ENCODE measurements around the gene GIPC1.

GIPC1 gene

GRCh38 chr19:14529254-14530004 is 33.5 kb upstream of the GIPC1 start, which contains the start of gene TECR:
Gene TECR, plus strand, starts transcription at chr19:14529594. Its CDS starts 103 bp downstream, at chr19:14529697.
- peak; percentile 66 to 99 for DNase-seq (ENCODE audit: low read depth in 1 of 2, low spot score in 1 of 2)
- no peak for TF ChIP-seq JUND (IDR thresholded peaks at IDR 0.05; ENCODE audit: low read depth)
- in situ Hi-C loops (cut with HindIII; ENCODE audit: low pct_unique_long_range_greater_than_20kb, low sequenced_read_pairs) = no loop called here

GRCh38 chr19:14528419-14529253 is 32.7 kb upstream of the GIPC1 start:
- no peak for TF ChIP-seq JUND (IDR thresholded peaks at IDR 0.05; ENCODE audit: low read depth)
- in situ Hi-C loops (cut with HindIII; ENCODE audit: low pct_unique_long_range_greater_than_20kb, low sequenced_read_pairs) = no loop called here
- DNase-seq (ENCODE audit: low read depth in 1 of 2, low spot score in 1 of 2) = no peak

- in situ Hi-C loops (cut with HindIII; ENCODE audit: low pct_unique_long_range_greater_than_20kb, low sequenced_read_pairs) = no loop called here
- no peak for TF ChIP-seq JUND (IDR thresholded peaks at IDR 0.05; ENCODE audit: low read depth)
- no peak for DNase-seq (ENCODE audit: low read depth in 1 of 2, low spot score in 1 of 2)
Observed at GRCh38 chr19:14526423-14526822, 30.5 kb upstream of the GIPC1 start.

GRCh38 chr19:14525729-14526128 is 29.8 kb upstream of the GIPC1 start:
- in situ Hi-C loops (cut with HindIII; ENCODE audit: low pct_unique_long_range_greater_than_20kb, low sequenced_read_pairs) = no loop called here
- DNase-seq (ENCODE audit: low read depth in 1 of 2, low spot score in 1 of 2) = peak in 1 of 2 experiments; percentile 60
- no peak for TF ChIP-seq JUND (IDR thresholded peaks at IDR 0.05; ENCODE audit: low read depth)

GRCh38 chr19:14520543-14520942 is 24.6 kb upstream of the GIPC1 start:
- no peak for DNase-seq (ENCODE audit: low read depth in 1 of 2, low spot score in 1 of 2)
- in situ Hi-C loops (cut with HindIII; ENCODE audit: low pct_unique_long_range_greater_than_20kb, low sequenced_read_pairs) = no loop called here
- no peak for TF ChIP-seq JUND (IDR thresholded peaks at IDR 0.05; ENCODE audit: low read depth)

GRCh38 chr19:14519860-14520407 is 24.0 kb upstream of the GIPC1 start:
- TF ChIP-seq JUND (IDR thresholded peaks at IDR 0.05; ENCODE audit: low read depth) = no peak
- DNase-seq (ENCODE audit: low read depth in 1 of 2, low spot score in 1 of 2) = no peak
- in situ Hi-C loops (cut with HindIII; ENCODE audit: low pct_unique_long_range_greater_than_20kb, low sequenced_read_pairs) = no loop called here

- DNase-seq (ENCODE audit: low read depth in 1 of 2, low spot score in 1 of 2) = no peak
- no peak for TF ChIP-seq JUND (IDR thresholded peaks at IDR 0.05; ENCODE audit: low read depth)
- in situ Hi-C loops (cut with HindIII; ENCODE audit: low pct_unique_long_range_greater_than_20kb, low sequenced_read_pairs) = no loop called here
Observed at GRCh38 chr19:14519245-14519859, 23.4 kb upstream of the GIPC1 start.

- peak; percentile 77 to 81 for DNase-seq (ENCODE audit: low read depth in 1 of 2, low spot score in 1 of 2)
- in situ Hi-C loops (cut with HindIII; ENCODE audit: low pct_unique_long_range_greater_than_20kb, low sequenced_read_pairs) = no loop called here
- TF ChIP-seq JUND (IDR thresholded peaks at IDR 0.05; ENCODE audit: low read depth) = no peak
Observed at GRCh38 chr19:14517840-14518505, 22.0 kb upstream of the GIPC1 start, which contains the start of gene DNAJB1. Gene DNAJB1, minus strand, starts transcription at chr19:14518397. Its CDS starts 48 bp downstream, at chr19:14518349.

GRCh38 chr19:14517446-14517839 is 21.5 kb upstream of the GIPC1 start:
- TF ChIP-seq JUND (IDR thresholded peaks at IDR 0.05; ENCODE audit: low read depth) = no peak
- no peak for DNase-seq (ENCODE audit: low read depth in 1 of 2, low spot score in 1 of 2)
- in situ Hi-C loops (cut with HindIII; ENCODE audit: low pct_unique_long_range_greater_than_20kb, low sequenced_read_pairs) = no loop called here

GRCh38 chr19:14516746-14517438 is 21.0 kb upstream of the GIPC1 start:
- DNase-seq (ENCODE audit: low read depth in 1 of 2, low spot score in 1 of 2) = no peak
- no peak for TF ChIP-seq JUND (IDR thresholded peaks at IDR 0.05; ENCODE audit: low read depth)
- in situ Hi-C loops (cut with HindIII; ENCODE audit: low pct_unique_long_range_greater_than_20kb, low sequenced_read_pairs) = no loop called here

- in situ Hi-C loops (cut with HindIII; ENCODE audit: low pct_unique_long_range_greater_than_20kb, low sequenced_read_pairs) = no loop called here
- DNase-seq (ENCODE audit: low read depth in 1 of 2, low spot score in 1 of 2) = no peak
- no peak for TF ChIP-seq JUND (IDR thresholded peaks at IDR 0.05; ENCODE audit: low read depth)
Observed at GRCh38 chr19:14516048-14516534, 20.2 kb upstream of the GIPC1 start.
